HG03571 (cell line): ENCODE measurements around the gene CD59.

Experiments used
- ATAC-seq: cut with Tn5 transposase; IDR thresholded peaks from one replicate; pipeline ENCODE4 v1.9.1; 2021; ENCODE audit not compliant: unreplicated experiment

Gene CD59, protein sequence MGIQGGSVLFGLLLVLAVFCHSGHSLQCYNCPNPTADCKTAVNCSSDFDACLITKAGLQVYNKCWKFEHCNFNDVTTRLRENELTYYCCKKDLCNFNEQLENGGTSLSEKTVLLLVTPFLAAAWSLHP

DNA sequence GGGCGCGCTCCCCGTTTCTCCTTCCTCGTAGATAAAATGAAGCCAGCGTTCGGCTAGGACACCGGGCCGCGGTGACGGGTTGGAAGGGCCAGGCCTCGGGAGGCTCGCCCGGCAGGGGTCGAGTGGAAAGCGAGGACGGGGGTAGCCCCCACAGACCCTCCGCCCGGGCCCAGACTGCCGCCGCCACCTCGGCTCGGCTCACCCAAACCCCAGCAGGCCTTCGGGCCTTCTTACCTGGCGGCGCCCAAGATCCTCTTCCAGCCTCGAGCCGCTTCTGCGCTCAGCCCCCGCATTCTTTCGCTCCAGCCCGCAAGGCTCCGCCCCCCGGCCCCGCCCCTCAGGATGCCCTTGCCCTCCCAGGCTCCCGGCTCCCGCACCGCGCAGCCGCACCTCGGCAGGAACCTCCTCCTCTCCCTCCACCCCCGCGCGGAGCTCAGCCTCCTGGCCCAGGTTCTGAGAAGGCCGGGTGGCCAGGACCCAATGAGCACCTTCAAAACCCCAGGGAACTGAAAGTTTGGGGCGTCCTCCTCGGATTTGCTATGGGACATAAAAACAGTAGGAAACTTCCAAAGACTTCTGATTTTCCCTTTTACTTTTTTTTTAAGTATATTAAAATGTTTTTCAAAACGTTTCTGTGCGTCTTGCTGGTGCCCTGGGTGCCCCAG, at the start of gene CD59:
Gene CD59 (minus strand): TSS at position 276 of the 665 bp plus-strand sequence. CDS start 13,978 bp downstream, outside the sequence.
- peak; percentile 50 for ATAC-seq

DNA sequence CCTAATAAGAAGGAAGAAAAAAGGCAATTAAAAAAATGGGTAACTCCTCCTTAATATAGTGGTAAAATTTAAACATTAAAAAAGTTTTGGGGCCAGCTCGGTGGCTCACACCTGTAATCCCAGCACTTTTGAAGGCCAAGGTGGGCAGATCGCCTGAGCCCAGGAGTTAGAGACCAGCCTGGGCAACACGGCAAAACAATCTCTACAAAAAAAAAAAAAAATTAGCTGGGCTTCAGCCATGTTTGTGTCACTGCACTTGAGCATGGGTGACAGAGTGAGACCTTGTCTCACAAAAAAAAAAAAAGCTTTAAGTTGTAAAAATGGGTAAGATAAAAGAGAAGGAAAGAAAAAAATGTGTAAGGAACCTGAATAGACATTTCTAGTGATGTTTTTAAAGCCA, 49.4 kb upstream of the CD59 start:
- no peak for ATAC-seq

DNA sequence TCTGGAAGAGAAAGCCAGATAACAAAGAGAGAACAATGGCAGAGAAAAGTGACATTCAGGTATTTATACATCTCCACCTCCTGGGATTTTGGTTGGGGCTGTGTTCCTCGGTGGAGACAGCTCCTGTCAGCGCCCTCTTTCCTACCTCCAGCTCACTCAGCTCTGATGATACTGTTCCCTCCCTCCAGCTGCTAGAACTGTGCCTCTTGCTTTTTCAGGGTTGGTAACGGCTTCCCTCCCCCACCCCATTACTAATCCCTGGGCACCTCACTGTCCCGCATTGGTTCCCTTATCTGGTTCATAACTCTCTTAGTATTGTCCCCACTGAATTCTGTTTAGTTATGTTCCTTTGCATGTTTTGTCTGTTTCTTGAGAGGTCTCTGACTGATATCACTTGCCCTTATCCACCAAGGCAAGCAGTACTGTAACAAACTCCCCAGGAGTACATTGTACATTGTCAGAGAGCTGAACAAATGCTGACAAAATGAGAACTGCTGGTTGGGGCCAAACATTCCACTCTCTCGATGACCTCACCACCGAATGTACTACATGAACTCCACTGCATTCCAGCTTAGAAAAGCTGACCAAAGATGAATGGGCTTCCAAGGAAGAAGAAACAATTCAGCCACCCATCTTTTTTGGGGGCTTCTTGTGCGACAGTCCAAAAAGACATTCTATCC, 43.8 kb upstream of the CD59 start:
- no peak for ATAC-seq

DNA sequence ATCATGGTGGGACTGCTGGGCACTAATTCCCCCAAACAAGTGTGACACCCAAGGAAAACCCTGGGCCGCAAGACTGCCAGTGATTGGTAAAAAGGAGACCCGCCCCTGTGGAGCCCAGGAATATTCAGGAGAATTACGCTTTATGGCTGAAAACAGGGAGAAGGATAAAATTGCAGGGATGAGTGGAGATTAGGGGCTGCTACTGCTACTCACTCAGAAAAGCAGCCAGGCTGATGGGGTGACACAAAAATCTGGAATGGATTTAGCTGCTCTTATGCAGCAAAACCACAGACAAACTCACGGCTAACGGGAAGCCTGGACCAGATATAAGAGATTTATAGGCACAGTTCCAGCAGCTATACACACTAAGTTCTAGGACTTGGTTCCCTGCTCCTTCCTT, 42.5 kb upstream of the CD59 start:
- no peak for ATAC-seq

DNA sequence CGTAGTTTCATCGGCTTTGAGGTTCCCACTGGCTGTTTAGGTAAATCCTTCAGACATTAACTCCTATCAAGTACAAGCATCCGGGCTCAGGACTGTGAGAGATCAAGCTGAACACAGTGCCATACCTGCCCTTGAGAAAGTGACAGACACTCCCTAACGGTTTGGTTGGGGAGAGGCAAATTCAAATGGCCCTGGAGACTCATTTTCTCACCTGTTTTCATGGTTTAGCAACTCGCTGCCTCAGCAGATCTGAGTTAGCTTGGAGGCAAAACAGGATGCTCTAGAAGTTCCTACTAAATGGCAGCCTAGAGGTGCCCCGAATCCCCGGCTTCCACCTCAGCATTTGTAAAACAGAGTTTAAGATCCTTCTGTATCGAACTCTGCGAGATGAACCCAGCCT, 41.7 kb upstream of the CD59 start:
- ATAC-seq: no peak

DNA sequence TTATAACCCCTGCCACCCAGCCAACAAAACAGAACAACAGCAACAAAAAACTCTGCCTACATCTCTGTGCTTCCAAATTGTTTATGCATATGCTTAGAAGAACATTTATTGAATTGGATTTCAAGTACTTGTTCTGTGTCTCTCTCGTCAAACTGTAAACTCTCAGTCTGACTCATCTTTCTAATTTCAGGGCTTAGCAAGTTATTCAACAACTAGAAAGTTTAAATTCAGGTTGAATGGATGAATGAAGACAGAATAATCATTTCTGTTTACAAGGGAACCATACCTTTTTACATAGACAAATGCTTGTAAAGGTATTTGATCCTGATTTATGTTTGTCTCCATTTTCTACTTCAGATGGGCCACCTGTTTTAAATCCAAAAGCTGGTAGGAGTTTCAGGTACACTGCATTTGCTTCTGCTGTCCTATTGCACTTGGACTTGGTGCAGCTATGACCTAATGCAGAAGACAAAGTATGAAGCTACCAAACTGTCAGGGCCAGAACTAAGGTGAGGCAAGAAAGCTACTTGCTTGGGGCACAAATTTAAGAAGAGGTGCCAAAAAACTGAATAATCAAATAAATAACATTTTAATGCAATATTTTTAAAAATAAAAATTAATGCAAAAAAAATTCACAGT, 39.7 kb upstream of the CD59 start:
- peak; percentile 40 for ATAC-seq

DNA sequence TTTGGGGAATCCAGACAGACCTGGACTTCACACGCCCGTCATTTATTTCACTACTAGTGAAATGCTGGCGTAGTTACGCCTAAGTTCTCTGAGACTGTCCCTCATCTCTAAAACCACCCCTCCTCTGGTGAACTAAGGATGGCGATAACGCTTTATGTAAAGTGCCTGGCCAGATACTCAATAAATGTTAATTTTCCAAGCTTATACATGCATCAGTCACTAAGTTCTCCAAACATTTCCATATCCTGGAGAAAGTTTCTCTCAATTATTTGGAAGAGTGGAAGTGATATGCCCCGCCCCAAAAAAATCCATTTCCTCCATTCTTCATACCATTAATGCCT, 39.2 kb upstream of the CD59 start:
- no peak for ATAC-seq

DNA sequence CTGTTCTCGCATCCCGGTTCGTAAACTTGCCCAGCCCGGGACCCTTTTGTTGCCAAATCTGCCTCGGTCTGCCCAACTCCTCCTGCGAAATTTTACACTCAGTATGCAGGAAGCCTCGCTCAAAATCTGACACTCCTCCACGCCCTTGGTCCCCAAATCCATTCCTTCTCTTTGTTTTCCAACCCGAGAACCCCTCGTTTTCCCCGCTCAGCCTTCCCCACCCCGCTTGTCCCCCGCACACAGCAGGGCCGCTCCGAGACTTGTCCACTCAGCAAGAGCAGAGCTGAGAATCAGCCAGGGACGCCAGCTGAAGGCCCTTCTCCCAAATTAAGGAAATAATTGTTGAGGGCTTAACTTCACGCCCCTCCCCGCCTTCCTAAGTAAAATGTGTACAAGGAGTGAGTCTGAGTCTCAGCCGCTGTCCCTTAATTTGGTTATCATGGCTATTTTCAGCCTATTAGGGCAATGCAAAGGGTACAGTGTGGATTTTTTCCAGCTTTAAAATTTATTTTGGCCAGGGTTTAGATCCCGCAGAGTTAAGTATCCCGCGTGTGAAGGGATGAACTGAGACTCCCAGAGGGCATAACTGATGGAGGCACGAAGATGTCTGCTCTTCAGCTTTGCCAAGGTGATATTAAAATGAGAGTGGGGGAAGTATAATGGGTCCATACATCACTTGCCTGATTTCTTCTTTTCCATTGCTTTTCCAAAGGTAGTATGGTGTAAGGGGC, 38.7 kb upstream of the CD59 start:
- ATAC-seq: no peak

DNA sequence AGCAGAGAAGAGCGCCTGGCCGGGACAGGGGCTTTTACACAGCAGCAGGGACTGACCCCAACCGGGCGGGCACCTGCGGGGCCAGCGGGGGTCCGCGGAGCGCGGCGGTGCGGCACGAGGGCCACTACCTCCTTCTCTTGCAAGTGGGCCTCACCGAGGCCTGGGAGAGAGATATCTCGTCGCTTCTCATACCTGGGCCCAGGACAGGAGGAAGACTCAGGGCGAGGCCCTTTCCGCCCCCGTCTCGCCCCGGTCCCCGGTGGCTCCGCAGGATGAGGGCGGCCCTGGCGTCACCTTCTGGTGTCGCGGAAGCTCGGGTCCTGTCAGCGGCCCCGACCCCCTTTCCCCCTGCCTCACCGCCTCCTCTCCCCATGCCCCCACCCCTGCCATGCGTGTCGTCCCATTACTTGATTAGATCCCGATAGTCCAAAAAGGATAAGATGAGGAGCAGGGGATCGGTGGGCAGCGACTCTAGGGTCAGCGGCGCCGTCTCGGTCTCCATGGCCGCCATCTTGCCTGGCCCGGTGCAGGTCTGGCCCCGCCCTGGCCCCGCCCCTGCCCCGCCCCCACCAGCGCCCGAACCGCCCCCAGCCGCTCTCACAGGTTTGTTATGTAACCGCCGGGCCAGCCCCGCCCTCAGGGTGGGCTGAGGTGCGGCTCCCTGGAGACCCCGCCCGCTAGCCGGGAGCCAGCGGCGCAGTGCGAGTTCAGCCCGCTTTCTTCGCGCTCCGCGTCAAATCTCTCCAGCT, 37.9 kb upstream of the CD59 start, which contains the start of gene FBXO3:
Gene FBXO3 (minus strand): TSS at position 534 of the 749 bp plus-strand sequence. CDS start 23 bp downstream, at position 511.
- peak; percentile 59 for ATAC-seq

DNA sequence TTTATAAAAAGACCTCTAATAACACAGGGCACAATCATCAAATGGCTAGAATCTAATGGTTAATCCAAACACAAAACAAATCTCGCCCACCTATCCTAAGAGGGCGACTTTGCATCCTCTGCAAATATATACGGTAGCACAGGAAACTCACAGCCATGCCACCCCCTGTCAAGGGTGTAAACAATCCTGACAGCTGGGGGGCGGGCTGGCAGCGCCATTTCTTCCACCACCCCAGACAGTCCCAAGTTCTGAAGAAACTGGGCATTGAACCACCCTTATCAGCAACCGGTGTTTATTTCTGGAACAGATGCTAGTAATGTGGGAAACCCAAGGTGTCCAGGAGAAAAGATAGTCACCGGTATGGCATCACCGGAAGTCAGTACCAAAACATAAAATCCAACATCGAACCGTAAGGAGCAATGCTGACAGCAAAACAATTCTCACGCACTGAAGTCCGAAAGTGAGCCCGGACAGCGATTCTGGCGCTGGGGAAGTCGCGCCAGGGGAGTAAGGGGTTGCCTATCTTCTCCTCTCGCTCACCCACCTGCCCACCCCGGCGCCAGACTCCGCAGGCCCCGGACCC, 37.3 kb upstream of the CD59 start:
- no peak for ATAC-seq

DNA sequence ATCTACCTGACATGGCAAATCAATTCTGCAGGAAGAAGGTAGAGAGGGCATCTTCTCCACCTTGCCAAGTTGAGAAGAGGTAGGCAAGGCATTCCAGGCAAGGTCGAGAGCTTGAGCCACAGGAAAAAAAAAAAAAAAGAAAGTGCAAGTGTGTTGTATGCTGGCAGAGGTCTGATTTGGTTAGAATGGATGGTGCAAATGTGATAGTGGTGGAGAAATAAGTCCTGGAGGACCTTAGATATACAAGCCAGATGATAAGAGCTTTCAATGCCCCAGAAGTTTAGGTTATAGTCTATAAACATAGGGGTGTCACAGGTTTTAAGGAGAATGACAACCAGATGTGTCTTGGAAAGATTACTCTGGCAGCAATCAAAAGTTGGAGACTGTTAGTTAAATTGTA, 36.6 kb upstream of the CD59 start:
- no peak for ATAC-seq

DNA sequence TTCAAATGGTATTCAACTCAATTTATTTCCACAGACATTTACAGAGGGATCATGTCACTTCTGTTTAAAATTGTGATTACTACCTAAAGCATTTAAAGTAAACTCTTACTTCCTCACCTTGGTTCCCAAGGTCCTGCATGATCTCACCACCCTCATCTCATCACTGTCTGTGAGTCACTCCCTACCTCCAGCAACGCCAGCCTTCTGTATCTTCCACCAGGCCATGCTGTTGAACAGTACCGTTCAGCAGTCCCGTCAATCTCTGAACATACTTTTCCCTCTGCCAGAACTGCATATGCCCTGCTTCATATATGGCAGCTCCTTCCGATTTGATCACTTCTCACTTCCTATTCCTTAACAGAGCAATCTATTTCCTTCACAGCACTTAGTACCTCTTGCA, 36.1 kb upstream of the CD59 start:
- ATAC-seq: no peak

DNA sequence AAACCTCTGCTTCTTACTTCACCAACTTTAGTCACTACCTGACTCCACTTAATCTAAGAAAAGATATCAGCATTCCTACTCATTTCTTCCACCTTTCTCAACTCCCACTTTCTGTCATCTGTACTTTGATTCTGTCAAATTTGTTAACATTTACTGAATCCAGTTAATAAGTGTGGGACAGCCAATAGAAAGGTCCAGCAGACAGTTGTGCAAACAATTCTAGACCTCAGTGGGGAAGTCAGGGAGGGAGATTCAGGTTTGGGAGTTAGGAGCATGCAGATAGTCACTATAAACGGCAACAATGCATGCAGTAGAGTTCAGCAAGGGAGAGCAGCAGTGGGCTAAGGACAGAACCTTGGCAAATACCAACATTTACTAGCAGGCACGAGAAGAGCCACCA, 34.0 kb upstream of the CD59 start:
- ATAC-seq: no peak

DNA sequence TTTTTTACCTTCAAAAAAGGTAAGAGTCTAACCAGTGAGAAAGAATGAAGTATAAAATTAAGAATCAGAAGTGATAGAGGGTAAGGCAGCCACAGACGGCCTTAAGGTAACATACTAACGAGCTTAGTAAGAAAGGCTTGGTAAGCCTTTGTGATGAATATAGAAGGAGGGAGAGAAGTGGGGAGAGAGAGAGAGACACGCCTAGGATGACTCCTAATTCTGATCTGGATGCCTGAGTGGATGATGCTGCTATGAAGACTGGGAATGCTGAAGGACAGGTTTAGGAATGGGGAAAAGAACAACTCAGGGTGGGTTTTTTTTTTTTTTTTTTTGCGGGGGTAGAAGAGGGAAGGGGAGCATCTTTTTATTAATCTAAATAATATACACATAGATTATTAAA, 33.3 kb upstream of the CD59 start:
- ATAC-seq: no peak

DNA sequence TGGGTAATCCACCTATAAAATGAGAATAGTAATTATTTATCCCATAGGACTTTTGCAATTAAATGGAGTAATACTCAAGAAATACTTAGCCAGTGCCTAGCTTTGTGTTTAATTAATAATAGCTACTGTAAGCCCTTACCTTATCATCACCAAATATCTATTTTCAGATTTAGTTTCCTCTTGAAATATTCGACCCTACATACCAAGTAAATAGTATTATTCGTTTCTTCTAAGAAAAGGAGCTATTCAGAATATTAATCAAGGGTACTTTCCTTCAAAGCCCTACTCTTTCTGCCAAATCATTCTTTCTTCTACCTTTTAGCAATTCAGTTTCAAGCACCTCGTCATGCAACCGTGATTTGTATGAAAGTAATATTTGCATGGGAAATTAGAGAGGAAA, 31.4 kb upstream of the CD59 start:
- no peak for ATAC-seq

DNA sequence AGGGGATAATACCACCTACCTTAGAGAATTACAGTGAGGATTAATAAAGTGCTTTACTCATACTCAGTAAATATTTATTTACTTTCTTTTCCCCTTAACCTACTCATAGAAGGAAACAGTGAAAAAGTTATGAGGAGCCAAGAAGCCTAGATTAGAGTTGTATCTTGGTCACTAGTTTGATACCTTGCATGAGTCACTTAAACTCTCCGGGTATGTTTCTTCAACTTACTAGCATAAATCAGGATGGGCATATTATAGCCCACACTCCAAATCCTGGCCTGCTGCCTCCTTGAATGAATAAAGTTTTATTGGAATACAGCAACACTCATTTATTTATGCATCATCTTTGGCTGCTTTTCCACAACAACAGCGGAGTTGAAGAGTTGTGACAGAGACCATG, 29.9 kb upstream of the CD59 start:
- ATAC-seq: no peak

DNA sequence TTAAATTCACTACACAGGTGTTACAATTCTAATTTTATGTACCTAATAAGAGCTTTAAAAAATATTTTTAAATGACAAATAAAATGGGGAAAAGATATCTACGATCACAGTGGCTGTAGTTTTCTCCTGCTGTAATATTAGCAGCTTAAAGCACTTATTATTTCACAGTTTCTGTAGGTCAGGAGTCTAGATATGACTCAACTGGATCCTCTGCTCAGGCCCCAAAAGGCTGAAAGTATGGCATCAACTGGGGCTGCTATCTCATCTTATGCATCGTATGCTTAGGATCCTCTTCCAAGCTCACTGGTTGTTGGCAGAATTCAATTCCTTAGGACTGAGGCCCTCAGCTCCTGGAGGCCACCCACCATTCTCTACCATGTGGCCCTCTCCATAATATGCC, 25.2 kb upstream of the CD59 start:
- peak; percentile 82 for ATAC-seq

DNA sequence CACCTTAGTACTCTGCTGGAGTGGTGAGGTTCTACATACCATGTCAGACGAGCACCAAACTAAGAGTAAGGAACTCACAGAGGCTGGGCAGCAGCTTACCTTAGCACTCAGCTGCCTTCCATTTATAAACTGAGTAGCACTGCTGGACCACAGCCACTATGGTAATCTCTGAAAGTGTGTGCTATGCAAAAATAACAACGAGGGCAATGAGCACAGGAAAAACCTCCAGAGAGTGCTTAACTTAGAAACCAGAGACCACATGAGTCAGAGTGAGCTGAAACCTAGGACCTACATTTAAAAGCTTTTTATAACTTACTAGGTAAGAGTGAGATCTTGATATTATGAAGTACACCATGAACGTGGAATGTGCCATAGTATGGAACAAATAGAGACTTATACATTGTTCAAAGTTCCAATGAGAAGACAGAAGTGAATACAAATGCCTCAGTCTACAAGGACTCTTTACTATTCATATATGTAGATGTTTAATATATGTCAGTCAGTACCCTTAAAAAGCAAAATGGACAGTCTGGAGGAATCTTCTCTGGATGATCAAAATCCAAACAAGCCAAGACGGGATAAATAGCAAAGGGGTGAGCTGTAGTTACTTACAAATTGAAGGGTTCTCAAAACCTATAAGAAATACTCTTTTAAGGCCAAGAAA, 17.2 kb upstream of the CD59 start:
- peak; percentile 96 for ATAC-seq

DNA sequence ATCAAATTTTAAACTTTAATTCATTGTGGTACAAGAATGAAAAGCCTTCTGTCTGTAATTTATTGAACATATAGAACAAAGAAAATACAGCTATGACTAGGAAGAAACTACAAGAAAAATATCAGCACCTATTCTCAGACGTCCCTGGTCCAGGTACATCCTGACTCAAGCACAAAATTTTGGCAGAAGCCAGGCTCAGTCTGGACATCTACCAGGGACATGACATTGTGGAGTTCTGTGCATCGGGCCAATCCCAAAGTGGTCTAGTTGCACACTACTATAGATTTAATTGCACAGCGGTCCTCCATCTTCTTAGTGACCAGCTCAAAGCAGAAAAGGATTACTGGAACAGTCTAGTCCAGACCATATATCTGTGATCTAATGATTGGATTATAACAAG, 15.7 kb upstream of the CD59 start:
- ATAC-seq: no peak

DNA sequence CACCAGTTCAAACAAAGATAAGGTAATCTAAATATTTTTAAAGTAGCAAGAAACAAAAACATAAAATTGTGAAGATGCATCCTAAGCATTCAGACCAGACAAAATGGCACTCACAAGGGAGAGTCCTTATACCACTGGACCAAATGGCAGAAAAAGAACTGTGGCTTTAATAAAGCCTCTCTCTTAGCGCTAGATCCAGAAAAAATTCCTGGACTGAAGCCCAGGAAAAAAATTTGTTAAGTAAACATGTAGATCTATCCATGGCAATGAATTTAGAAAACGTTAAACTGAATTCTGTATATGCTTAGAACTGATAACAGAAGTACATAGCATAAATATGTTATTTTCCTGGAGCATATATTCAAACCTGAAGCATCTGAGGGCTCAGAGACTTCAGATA, 11.8 kb upstream of the CD59 start:
- no peak for ATAC-seq
